Measurements from ENCODE around the gene CLPX.

The CLPX gene

GRCh38 chr15:65208647-65209046, 23.5 kb upstream of the CLPX start:
- FAIRE-seq (no peak), DNase-seq (ENCODE audit: insufficient read length, low spot score) (no peak)
- TF ChIP-seq PAX5 (IDR thresholded peaks at IDR 0.05; ENCODE audit: insufficient read depth, low read length, severe bottlenecking) (no peak), SPI1 (IDR thresholded peaks at IDR 0.05; ENCODE audit: low read depth, low read length) (no peak), POLR2AphosphoS5 (IDR thresholded peaks at IDR 0.05; ENCODE audit: low read depth, low read length) (no peak), POU2F2 (IDR thresholded peaks at IDR 0.05; ENCODE audit: low read depth, low read length) (no peak), TAF1 (IDR thresholded peaks at IDR 0.05; ENCODE audit: low read depth, low read length) (no peak), POLR2A (IDR thresholded peaks at IDR 0.05; ENCODE audit: low read depth, low read length) (no peak)

- TF ChIP-seq SPI1 (IDR thresholded peaks at IDR 0.05; ENCODE audit: low read depth, low read length) (no peak), TAF1 (IDR thresholded peaks at IDR 0.05; ENCODE audit: low read depth, low read length) (no peak), POLR2A (IDR thresholded peaks at IDR 0.05; ENCODE audit: low read depth, low read length) (no peak), PAX5 (IDR thresholded peaks at IDR 0.05; ENCODE audit: insufficient read depth, low read length, severe bottlenecking) (no peak), POLR2AphosphoS5 (IDR thresholded peaks at IDR 0.05; ENCODE audit: low read depth, low read length) (no peak), POU2F2 (IDR thresholded peaks at IDR 0.05; ENCODE audit: low read depth, low read length) (no peak)
- FAIRE-seq, result no peak
- DNase-seq (ENCODE audit: insufficient read length, low spot score), result no peak
Measured at GRCh38 chr15:65207280-65207840, 22.2 kb upstream of the CLPX start.

GRCh38 chr15:65206750-65207149, 21.6 kb upstream of the CLPX start:
- DNase-seq (ENCODE audit: insufficient read length, low spot score) (no peak), FAIRE-seq (no peak)
- TF ChIP-seq TAF1 (IDR thresholded peaks at IDR 0.05; ENCODE audit: low read depth, low read length), result no peak

GRCh38 chr15:65204931-65205660, 20.0 kb upstream of the CLPX start:
- DNase-seq (ENCODE audit: insufficient read length, low spot score) (no peak), FAIRE-seq (no peak)
- TF ChIP-seq TAF1 (IDR thresholded peaks at IDR 0.05; ENCODE audit: low read depth, low read length) (no peak), PAX5 (IDR thresholded peaks at IDR 0.05; ENCODE audit: insufficient read depth, low read length, severe bottlenecking) (no peak), SPI1 (IDR thresholded peaks at IDR 0.05; ENCODE audit: low read depth, low read length) (no peak), POU2F2 (IDR thresholded peaks at IDR 0.05; ENCODE audit: low read depth, low read length) (no peak), POLR2A (IDR thresholded peaks at IDR 0.05; ENCODE audit: low read depth, low read length) (no peak), POLR2AphosphoS5 (IDR thresholded peaks at IDR 0.05; ENCODE audit: low read depth, low read length) (no peak)

GRCh38 chr15:65204236-65204930, 19.2 kb upstream of the CLPX start:
- DNase-seq (ENCODE audit: insufficient read length, low spot score) (no peak), FAIRE-seq (no peak)
- no peak for TF ChIP-seq SPI1 (IDR thresholded peaks at IDR 0.05; ENCODE audit: low read depth, low read length)
- no peak for TF ChIP-seq TAF1 (IDR thresholded peaks at IDR 0.05; ENCODE audit: low read depth, low read length)
- no peak for TF ChIP-seq POU2F2 (IDR thresholded peaks at IDR 0.05; ENCODE audit: low read depth, low read length)
- no peak for TF ChIP-seq PAX5 (IDR thresholded peaks at IDR 0.05; ENCODE audit: insufficient read depth, low read length, severe bottlenecking)
- TF ChIP-seq POLR2A (IDR thresholded peaks at IDR 0.05; ENCODE audit: low read depth, low read length), result no peak
- TF ChIP-seq POLR2AphosphoS5 (IDR thresholded peaks at IDR 0.05; ENCODE audit: low read depth, low read length), result no peak

GRCh38 chr15:65201918-65202317, 16.8 kb upstream of the CLPX start:
- TF ChIP-seq TAF1 (IDR thresholded peaks at IDR 0.05; ENCODE audit: low read depth, low read length) (no peak), POLR2A (IDR thresholded peaks at IDR 0.05; ENCODE audit: low read depth, low read length) (no peak), POLR2AphosphoS5 (IDR thresholded peaks at IDR 0.05; ENCODE audit: low read depth, low read length) (no peak), POU2F2 (IDR thresholded peaks at IDR 0.05; ENCODE audit: low read depth, low read length) (no peak), PAX5 (IDR thresholded peaks at IDR 0.05; ENCODE audit: insufficient read depth, low read length, severe bottlenecking) (no peak), SPI1 (IDR thresholded peaks at IDR 0.05; ENCODE audit: low read depth, low read length) (no peak)
- no peak for FAIRE-seq
- no peak for DNase-seq (ENCODE audit: insufficient read length, low spot score)

- TF ChIP-seq POLR2A (IDR thresholded peaks at IDR 0.05; ENCODE audit: low read depth, low read length) (no peak), SPI1 (IDR thresholded peaks at IDR 0.05; ENCODE audit: low read depth, low read length) (no peak), PAX5 (IDR thresholded peaks at IDR 0.05; ENCODE audit: insufficient read depth, low read length, severe bottlenecking) (no peak), TAF1 (IDR thresholded peaks at IDR 0.05; ENCODE audit: low read depth, low read length) (no peak), POU2F2 (IDR thresholded peaks at IDR 0.05; ENCODE audit: low read depth, low read length) (no peak), POLR2AphosphoS5 (IDR thresholded peaks at IDR 0.05; ENCODE audit: low read depth, low read length) (no peak)
- FAIRE-seq (no peak), DNase-seq (ENCODE audit: insufficient read length, low spot score) (no peak)
Measured at GRCh38 chr15:65198571-65198970, 13.4 kb upstream of the CLPX start.

GRCh38 chr15:65197337-65197645, 12.1 kb upstream of the CLPX start:
- FAIRE-seq, result no peak
- TF ChIP-seq PAX5 (IDR thresholded peaks at IDR 0.05; ENCODE audit: insufficient read depth, low read length, severe bottlenecking), result no peak
- no peak for TF ChIP-seq POLR2AphosphoS5 (IDR thresholded peaks at IDR 0.05; ENCODE audit: low read depth, low read length)
- no peak for TF ChIP-seq SPI1 (IDR thresholded peaks at IDR 0.05; ENCODE audit: low read depth, low read length)
- no peak for TF ChIP-seq POU2F2 (IDR thresholded peaks at IDR 0.05; ENCODE audit: low read depth, low read length)
- TF ChIP-seq POLR2A (IDR thresholded peaks at IDR 0.05; ENCODE audit: low read depth, low read length), result no peak
- TF ChIP-seq TAF1 (IDR thresholded peaks at IDR 0.05; ENCODE audit: low read depth, low read length), result no peak
- no peak for DNase-seq (ENCODE audit: insufficient read length, low spot score)

- FAIRE-seq, result no peak
- TF ChIP-seq POU2F2 (IDR thresholded peaks at IDR 0.05; ENCODE audit: low read depth, low read length) (no peak), POLR2AphosphoS5 (IDR thresholded peaks at IDR 0.05; ENCODE audit: low read depth, low read length) (no peak), PAX5 (IDR thresholded peaks at IDR 0.05; ENCODE audit: insufficient read depth, low read length, severe bottlenecking) (no peak), SPI1 (IDR thresholded peaks at IDR 0.05; ENCODE audit: low read depth, low read length) (no peak), POLR2A (IDR thresholded peaks at IDR 0.05; ENCODE audit: low read depth, low read length) (no peak), TAF1 (IDR thresholded peaks at IDR 0.05; ENCODE audit: low read depth, low read length) (no peak)
Measured at GRCh38 chr15:65196637-65197336, 11.6 kb upstream of the CLPX start.

More at GRCh38 chr15:65196637-65197336, 11.6 kb upstream of the CLPX start:
- DNase-seq (ENCODE audit: insufficient read length, low spot score), result no peak

Data from GM12891 (cell line).